ENCODE data around the gene GPR63.
A peak's percentile ranks its signal among the peaks of the same experiment; 100 is the strongest.

GPR63 gene

GRCh38 chr6:96837081-96837971 lies at the start of gene GPR63:
GPR63 (minus strand) TSS chr6:96837477; CDS start chr6:96799731, 37,746 bp downstream.
- DNase-seq = peak; percentile 67

- no peak for DNase-seq
Measured at GRCh38 chr6:96886519-96886918, 49.2 kb upstream of the GPR63 start.

GRCh38 chr6:96885187-96885631 lies 47.9 kb upstream of the GPR63 start:
- peak; percentile 67 for DNase-seq

- DNase-seq = no peak
Measured at GRCh38 chr6:96878143-96878542, 40.9 kb upstream of the GPR63 start.

- DNase-seq = no peak
Measured at GRCh38 chr6:96876886-96877545, 39.7 kb upstream of the GPR63 start.

- DNase-seq = no peak
Measured at GRCh38 chr6:96872976-96873375, 35.7 kb upstream of the GPR63 start.

- DNase-seq = no peak
Measured at GRCh38 chr6:96865055-96865405, 27.8 kb upstream of the GPR63 start.

- no peak for DNase-seq
Measured at GRCh38 chr6:96864216-96865054, 27.2 kb upstream of the GPR63 start.

- no peak for DNase-seq
Measured at GRCh38 chr6:96862560-96862959, 25.3 kb upstream of the GPR63 start.

GRCh38 chr6:96861588-96861987 lies 24.3 kb upstream of the GPR63 start:
- no peak for DNase-seq

- no peak for DNase-seq
Measured at GRCh38 chr6:96856856-96857255, 19.6 kb upstream of the GPR63 start.

- DNase-seq = no peak
Measured at GRCh38 chr6:96853083-96853482, 15.8 kb upstream of the GPR63 start.

GRCh38 chr6:96852605-96853004 lies 15.3 kb upstream of the GPR63 start:
- DNase-seq = no peak

GRCh38 chr6:96851858-96852257 lies 14.6 kb upstream of the GPR63 start:
- DNase-seq = no peak

- no peak for DNase-seq
Measured at GRCh38 chr6:96849615-96850014, 12.3 kb upstream of the GPR63 start.

GRCh38 chr6:96844530-96844929 lies 7.3 kb upstream of the GPR63 start:
- DNase-seq = no peak

GRCh38 chr6:96841345-96841744 lies 4.1 kb upstream of the GPR63 start:
- DNase-seq = no peak

- no peak for DNase-seq
Measured at GRCh38 chr6:96836631-96837080, 621 bp downstream of the GPR63 start.

- DNase-seq = no peak
Measured at GRCh38 chr6:96834070-96834469, 3.2 kb downstream of the GPR63 start.

- no peak for DNase-seq
Measured at GRCh38 chr6:96832780-96833179, 4.5 kb downstream of the GPR63 start.

GRCh38 chr6:96826865-96827264 lies 10.4 kb downstream of the GPR63 start:
- DNase-seq = no peak

GRCh38 chr6:96823743-96824142 lies 13.5 kb downstream of the GPR63 start:
- no peak for DNase-seq

- no peak for DNase-seq
Measured at GRCh38 chr6:96821034-96821433, 16.2 kb downstream of the GPR63 start.
